ENCODE measurements around the gene MOGAT3.
A peak's percentile ranks its signal among the peaks of the same experiment; 100 is the strongest.

The MOGAT3 gene, protein sequence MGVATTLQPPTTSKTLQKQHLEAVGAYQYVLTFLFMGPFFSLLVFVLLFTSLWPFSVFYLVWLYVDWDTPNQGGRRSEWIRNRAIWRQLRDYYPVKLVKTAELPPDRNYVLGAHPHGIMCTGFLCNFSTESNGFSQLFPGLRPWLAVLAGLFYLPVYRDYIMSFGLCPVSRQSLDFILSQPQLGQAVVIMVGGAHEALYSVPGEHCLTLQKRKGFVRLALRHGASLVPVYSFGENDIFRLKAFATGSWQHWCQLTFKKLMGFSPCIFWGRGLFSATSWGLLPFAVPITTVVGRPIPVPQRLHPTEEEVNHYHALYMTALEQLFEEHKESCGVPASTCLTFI

DNA sequence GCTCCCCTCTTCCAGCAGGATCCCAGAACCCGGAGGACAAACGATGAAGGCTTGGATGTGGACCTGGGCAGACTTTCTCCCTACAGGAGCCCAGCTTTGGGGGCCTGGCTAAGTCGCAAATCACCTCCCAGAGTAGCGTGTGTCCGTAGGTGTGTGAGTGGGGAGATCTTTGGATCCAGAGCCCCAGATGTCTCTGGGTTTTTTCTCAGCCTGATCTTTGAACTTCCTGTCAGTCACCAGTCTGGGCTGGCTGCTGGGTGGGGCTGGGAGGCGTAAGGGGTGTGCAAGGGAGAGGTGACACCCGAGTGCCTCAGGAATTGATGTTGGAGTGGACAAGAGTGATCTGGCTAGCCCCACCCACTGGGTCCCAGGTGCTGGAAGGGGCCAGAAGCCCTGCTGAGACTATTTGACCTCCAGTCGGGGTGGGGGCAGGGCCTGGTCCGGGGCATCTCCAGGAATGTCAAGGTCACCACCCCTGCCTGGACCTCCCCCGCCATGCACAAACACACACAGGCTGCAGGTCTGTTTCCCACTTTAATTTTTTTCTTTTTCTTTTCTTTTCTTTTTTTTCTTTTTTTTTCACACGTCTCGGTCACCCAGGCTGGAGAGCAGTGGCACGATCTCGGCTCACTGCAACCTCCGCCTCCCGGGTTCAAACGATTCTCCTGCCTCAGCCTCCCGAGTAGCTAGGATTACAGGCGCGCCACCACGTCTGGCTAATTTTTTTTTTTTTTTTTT lies at the start of gene MOGAT3:
Gene MOGAT3 (minus strand): TSS at position 175 of the 738 bp plus-strand sequence. CDS start 182 bp downstream, outside the sequence.
- no peak for DNase-seq (ENCODE audit: low read depth, low spot score)

DNA sequence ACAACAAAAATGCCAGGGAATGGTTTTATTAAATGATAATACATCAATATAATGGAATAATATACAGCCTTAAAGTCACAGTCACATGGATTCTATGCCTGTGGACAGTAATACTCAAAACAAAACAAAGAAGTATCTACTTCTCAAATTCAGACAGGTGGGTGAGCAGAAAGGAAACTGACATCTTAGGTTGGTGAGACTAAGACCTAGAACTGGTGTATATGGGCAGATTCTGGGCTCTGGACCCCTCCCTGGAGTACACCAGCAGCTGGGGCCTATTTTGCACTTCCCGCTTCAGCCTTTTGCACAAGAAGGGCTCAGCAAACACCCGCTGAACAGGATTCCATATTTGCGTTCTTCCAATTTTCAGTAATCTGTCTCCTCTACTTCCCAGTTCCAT lies 49.5 kb upstream of the MOGAT3 start:
- DNase-seq (ENCODE audit: low read depth, low spot score): no peak

DNA sequence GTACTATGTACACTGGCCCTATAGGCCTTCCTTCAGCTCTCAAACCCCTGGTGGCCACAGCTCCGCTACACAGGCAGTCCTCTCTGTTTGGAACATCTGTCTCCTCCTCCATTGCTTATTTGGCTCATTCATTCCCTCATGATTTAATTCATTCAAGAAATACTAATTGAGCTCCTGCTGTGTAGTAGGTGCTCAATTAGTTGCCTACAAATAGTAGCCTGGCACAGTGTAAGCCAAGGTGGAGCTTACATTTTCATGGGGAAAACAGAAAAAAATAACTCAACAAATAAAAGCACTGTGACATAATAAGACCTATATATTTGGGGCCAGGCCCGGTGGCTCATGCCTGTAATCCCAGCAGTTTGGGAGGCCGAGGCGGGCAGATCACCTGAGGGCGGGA lies 47.4 kb upstream of the MOGAT3 start:
- no peak for DNase-seq (ENCODE audit: low read depth, low spot score)

DNA sequence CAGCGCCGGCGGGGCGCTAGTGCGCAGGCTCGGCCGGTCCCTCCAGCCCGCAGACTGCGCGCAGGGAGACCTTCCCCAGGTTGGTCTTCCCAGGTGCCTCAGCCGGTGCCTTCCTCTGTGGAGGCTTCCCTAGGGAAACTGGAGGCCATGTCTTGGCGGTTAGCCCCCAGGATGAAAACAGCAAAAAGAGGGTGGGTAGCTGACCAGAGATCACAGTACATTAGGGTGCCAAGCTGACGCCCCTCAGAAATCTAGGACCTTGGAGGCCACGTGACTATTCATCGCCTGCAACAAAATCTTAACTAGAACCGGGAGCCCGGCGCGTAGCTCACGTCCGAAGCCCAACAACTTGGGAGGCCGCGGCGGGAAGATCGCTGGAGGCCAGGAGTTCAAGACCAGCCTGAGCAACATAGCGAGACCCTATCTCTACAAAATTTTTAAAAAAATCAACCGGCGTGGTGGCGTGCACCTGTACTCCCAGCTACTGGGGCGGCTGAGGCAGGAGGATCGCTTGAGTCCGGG lies 44.4 kb upstream of the MOGAT3 start:
- no peak for DNase-seq (ENCODE audit: low read depth, low spot score)

DNA sequence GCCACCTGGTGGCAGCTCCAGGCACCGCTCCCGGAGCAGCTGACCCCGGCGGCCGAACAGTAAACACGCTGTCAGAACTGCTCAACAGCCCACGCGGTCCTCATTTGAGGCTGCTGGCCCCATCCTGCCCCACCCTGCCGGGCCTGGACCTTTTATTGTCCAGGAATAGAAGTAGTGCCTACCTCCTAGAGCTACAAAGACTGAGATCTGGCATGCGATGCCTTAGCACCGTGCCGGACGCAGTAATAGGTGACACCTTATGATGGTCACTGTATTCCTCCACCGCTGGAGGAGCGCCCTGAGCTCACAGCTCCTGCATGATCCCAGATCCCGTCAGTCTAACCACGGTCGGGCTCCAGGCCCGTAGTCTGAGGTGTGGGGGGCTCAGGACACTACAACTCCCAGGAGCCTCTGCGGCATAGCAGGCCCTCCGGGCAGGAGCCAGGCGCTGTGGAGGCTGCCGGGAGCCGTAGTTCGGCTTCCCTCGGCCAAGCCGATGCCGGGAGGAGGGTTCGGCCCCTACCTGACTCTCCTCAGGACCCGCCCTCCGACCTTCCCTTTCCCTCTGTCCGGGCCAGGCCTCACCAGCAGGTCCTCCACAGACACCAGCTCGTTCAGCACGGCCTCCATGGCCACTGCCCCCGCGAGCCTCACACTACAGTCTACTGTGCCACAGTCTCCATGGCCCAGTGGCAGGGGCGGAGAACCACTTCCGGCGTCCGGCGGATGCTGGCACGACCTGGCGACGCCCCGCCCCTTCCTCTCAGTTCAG lies 43.7 kb upstream of the MOGAT3 start, which contains the start of gene FIS1:
Gene FIS1 (minus strand): TSS at position 707 of the 772 bp plus-strand sequence. CDS start 77 bp downstream, at position 630.
- peak; percentile 97 for DNase-seq (ENCODE audit: low read depth, low spot score)

DNA sequence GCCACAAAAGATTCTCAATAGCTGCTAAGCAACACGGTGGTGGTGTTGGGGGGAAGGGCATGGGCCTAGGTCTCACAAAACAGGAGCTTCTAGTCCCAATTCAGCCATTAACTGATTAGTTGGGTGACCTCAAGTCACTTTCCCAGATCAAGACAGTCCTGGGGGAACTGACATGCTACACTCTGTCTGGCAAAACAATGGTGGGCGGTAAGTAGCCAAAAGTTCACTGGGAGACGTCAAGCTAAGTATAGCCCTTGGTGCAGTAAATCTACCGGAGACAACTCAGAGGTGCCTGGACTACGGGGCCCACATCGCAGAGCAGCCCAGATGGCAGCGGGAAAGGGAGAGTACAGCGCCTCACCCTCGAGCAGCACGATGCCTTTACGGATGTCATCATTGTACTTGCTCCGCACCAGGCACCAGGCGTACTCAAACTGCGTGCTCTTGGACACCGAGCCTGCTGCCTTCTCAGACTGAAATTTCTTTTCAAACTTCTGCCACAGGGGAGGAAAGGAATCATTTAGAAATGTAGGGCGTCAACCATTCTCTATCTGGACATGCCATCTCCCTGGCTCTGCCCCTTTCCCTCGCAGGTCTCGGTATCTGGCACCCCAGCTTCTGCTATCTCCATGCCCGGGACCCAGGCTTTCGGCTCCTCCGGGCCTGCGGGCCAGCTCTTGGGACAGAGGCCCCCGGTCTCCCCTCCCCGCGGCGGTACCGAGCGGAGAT lies 43.0 kb upstream of the MOGAT3 start:
- no peak for DNase-seq (ENCODE audit: low read depth, low spot score)

DNA sequence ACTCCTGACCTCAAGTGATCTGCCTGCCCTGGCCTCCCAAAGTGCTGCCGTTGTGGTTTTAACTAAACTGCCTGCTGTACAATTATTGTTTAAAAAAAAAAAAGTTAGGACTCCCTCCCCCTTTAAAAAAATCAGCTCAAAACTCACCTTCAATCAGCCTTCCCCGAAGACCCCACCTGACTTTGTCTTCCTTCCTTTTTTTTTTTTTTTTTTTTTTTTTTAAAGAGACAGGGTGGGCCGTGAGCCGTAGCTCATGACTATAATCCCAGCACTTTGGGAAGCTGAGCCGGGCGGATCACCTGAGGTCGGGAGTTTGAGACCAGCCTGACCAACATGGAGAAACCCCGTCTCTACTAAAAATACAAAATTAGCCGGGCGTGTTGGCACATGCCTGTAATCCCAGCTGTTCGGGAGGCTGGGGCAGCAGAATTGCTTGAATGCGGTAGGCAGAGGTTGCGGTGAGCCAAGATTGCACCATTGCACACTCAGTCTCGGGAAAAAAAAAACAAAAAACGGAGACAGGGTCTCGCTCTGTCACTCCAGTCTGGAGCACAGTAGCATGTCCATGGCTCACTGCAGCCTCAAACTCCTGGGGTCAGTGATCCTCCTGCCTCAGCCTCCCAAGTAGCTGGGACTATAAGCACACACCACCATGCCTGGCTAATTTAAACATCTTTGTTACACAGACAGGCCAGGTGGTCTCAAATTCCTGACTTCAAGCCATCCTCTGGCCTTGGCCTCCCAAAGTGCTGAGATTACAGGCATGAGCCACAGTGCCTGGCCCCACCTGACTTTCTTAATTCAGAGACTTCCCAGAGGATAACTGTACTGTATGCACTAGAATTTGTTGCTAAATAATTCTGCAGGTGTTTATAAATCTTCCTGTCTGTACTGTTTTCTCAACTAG lies 40.9 kb upstream of the MOGAT3 start:
- no peak for DNase-seq (ENCODE audit: low read depth, low spot score)

DNA sequence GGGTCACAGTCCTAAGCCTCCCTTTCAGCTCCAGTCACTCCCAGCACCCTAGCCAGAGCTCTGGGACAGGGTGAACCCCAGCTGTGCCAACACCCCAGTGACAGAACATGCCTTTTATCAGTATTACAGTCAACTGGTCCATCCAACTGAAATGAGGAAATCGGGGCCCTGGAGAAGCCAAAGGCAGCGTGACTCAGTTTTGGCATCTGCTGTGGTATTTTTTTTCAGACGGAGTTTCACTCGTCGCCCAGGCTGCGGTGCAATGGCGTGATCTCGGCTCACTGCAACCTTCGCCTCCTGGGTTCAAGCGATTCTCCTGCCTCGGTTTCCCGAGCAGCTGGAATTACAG lies 40.2 kb upstream of the MOGAT3 start:
- DNase-seq (ENCODE audit: low read depth, low spot score): no peak

DNA sequence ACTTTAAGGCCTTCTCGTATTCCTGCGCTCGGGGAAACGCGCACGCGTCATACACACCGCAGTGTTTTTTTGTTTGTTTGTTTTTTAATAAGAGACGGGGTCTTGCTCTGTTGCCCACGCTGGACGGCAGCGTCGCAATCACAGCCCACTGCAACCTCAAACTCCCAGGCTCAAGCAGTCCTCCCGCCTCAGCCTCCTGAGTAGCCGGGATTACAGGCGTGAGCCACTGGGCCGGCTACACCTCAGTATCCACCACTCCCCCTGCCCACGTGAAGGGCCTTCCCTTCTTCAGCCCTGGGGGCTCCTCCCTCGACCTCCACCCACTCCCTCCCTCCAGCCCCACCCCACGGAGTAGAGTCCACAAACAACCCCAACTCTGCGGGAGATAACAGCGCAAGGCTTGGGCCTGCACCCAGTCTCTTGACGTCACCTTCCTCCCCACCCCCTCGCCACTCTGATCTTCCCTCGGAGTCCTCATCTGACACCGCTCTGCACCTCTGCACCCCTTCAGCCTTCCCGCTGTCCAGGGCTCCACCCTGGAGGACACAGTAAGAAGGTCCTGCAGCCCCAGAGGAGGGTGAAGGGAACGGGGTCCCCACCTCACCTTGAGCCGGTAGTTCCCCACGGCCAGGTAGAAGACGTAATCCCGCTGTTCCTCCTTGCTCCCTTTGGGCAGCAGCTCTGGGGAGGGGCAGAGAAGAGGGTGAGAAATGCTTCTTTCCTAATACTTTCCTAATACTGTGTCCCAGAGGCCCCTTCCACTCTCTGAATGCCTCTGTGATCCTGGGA lies 39.6 kb upstream of the MOGAT3 start:
- no peak for DNase-seq (ENCODE audit: low read depth, low spot score)

DNA sequence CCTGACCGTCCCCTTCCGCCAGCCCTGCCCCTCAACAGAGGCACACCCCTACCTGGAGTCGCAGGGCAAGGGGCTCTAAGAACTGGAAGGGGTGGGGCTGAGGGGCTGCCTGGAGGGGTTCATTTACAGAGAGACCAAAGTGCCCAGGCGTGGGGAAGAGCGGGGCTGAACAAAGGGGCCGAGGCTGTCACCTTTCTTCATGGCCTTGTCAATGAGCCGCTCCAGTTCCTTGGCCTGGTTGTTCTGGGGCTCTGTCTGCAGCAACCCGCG lies 39.0 kb upstream of the MOGAT3 start:
- DNase-seq (ENCODE audit: low read depth, low spot score): no peak

DNA sequence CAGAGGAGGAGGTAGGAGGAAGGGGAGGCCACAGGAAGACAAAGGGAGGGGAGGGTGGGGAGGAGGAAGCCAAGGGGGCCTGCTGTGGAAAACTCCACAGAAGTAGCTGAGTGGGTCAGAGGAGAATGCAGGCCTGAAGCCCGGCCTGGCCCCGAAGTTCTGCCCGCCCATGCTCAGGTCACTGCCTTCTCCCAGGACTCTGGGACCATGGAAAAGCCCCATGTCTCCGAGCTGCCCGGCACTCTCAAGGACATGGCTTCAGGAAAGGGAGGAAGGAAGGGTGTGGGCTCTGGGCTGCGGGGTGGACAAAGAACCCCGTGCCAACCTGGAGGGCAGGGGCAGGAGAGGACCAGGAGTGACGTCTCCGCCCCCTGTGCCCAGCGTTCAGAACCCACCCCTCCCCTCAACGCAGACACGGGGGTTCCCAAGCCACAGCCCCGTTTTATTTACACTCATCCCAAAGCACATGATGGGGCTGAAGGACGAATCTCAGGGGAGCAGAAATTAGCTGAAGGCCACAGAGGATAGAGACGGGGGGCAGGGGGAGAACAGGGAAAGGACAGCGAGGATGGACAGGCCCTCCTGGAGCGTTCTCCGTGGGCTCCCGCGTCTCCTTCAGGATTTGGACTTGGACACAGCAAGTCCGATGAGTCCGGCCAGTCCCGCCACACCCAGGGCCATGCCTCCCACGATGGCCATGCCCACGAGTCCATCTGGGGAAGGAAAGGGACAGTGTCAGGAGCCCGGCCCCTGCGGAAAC lies 38.5 kb upstream of the MOGAT3 start:
- DNase-seq (ENCODE audit: low read depth, low spot score): no peak

DNA sequence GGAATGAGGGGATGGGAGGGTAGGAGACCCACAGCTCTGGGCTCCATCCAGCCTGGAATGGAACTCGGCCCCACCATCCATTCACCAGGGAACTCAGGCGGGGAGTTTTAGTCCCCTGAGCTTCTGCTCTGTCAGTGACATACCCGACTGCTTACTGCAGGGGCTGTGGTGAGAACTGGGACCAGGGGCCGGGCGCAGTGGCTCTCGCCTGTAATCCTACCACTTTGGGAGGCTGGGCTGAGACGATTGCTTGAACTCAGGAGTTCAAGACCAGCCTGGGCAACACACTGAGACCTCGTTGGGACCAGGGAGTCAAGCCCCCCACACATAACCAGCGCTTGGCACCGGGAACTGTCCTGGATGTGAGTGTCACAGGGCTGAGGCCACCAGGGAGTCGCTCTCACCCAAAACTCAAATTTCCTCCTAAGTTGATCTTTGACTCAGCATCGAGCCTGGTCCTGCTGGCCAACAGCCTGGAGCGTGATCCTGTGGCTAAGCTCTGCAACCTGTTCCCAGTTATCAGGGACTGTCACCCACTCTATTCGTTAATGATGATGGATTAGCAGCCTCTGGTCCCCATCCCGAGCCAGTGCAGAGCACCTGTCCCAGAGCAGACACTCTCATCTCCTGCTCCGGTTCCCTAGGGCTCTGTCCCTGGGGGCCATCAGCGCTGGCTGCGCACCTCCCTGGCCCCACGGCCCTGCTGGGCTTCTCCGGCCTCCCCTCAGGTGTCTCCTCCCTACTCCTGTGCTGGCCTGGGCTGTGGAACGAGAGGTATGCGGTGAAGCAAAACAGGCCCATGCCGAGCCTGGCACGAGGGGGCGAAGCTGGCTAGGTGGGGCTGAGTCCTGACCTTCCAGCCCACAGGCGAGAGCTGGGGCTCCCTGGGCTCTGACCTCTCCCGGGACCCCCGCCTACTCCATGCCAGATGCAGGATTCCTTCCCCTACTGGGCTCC lies 37.7 kb upstream of the MOGAT3 start:
- no peak for DNase-seq (ENCODE audit: low read depth, low spot score)

DNA sequence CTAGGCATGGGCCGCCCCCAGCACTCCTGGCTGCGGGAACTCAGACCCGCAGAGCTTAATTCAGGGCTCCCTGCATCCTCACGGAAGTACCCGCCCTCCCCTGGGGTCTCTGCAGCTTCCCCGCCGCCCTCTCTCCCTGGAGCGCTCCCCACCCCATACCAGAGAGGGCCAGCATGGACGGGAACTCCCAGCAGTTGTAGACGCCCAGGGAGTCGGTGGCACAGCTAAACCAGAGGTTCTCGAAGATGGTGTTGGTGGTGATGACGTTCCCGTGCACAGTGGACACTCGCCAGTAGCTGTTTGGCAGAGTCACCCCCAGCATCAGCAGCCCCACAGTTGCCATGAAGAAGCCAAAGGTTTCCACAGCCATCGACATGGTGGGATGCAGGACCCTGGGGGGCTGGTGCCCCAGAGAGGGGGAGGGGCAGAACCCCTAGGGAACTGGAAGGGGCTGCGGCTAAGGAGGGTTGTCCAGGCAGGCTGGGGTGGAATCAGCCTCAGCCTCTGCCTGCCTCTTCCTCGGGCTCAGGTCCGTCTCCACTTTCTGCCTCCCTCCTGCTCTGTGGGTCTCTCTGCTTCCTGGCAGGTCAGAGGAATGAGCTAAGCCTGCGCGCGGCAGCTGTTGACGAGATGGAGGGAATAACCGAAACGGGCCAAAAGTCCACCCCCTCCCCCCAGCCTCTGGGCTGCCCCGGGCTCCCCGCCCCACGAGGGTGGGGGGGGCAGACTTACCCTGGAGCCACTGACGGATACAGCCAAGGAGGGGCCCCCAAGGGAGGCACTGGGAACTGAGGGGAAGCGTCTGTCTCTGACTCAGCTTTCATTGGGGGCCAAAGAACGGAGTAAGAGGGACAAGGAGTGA lies 36.6 kb upstream of the MOGAT3 start, which contains the start of gene CLDN15:
Gene CLDN15 (minus strand): TSS at position 597 of the 862 bp plus-strand sequence. CDS start 221 bp downstream, at position 376.
- DNase-seq (ENCODE audit: low read depth, low spot score): no peak

DNA sequence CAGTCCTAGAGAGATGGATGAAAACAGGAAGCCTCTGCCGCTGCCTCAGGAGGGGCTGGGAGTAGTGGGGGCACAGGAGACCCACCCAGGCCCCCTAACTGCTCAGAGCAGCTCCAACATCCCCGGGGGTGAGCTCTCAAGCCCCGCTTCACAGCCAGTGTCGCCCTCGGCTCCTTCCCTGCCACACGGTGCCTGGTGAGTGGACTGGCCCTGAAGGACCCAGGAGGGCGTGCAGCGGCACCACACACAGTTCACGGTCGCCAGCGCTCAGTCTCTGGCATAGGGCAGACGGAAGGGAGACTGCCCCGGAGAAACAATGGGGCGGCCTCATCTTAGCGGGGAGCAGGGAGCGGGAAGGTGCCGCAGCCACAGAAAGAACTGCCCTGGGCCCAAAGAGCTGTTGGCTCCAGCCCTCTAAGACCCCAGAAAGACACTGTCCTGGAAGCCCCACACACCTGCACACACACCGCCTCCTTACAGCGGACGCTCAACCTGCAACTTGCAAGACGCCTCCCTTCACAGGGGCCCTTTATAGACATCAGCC lies 35.5 kb upstream of the MOGAT3 start:
- DNase-seq (ENCODE audit: low read depth, low spot score): no peak

DNA sequence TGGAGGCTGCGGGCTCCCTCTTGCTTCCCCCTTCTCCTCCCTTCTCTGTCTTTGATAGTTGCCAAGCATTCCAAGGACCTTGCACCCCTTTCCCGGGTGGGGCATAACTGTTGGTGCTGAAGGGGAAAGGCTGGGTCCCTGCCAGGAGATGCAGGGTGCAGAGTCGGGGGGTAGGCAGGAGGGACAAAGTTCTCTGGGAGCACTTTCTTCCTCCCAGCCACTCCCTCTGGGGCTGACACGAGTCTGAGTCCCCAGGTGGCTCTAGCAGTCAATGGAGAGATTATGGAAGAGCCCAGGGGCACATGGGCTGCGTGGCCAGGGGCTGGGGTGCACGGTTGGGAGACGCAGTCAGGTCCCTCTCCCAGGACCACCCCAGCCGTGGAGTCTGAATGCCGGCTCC lies 34.7 kb upstream of the MOGAT3 start:
- no peak for DNase-seq (ENCODE audit: low read depth, low spot score)

DNA sequence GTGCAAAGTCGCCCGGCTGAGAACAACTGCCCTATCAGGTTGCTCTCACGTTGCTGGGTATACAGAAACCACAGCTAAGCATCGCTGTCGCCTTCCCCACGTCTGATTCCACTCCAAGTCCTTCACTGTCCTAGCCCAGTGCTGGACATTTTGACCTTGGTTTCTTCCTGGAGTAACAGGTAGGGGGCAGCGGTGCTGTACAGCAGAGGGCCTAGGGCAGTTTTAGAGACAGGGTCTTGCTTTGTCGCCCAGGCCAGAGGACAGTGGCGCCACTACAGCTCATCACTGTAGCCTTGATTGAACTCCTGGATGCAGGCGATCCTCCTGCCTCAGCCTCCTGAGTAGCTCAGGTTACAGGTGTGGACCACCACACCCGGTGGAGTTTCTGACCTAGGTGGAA lies 34.2 kb upstream of the MOGAT3 start:
- no peak for DNase-seq (ENCODE audit: low read depth, low spot score)

DNA sequence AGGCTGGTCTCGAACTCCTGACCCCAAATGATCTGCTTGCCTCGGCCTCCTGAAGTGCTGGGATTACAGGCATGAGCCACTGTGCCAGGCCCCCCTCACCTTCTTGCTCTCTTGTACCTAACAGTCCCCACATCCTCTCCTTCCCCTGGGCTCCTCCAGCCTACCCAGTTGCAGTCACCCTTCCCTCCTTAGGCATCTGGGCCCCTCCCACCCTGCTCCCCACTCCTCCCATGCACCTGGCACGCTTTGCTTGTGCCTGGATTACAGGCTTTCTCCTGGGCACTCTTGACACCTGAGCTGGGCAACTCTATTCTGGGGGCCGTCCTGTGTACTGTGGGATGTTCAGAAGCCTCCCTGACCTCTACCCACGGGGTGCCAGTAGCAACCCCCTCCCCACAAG lies 33.8 kb upstream of the MOGAT3 start:
- no peak for DNase-seq (ENCODE audit: low read depth, low spot score)

Measured in astrocyte of the hippocampus (primary cell).